Activated T-helper 17 cell treated with anti-CD3 and anti-CD28 coated beads, Interleukin-2, amount 50 U/mL, for 72 hours (primary cell): Measurements from ENCODE around the gene USP24. TPM values are rescaled to one million over a fixed set of nuclear protein-coding genes. Genes with fewer than 3 reads are reported as not detected.
"Not testable (repeated sequence)": the region's sequence is repeated elsewhere in the genome, so short reads cannot be mapped to it uniquely, and the experiment has no call there.

Source experiments
- ATAC-seq: fragments of 150-1000 bp; cut with Tn5 transposase; replicated peaks from 2 replicates; pipeline ENCODE4 v1.10.0; 2021; ENCODE audit warnings: mild to moderate bottlenecking, moderate library complexity
- H3K27ac Mint-ChIP-seq: one replicate; pipeline ENCODE4 v1.8.0; 2022; ENCODE audit warnings: mixed read lengths
- H3K27me3 Mint-ChIP-seq: one replicate; pipeline ENCODE4 v1.8.0; 2022; ENCODE audit warnings: mixed read lengths
- H3K36me3 Mint-ChIP-seq: one replicate; pipeline ENCODE4 v1.8.0; 2022; ENCODE audit warnings: low read depth, mild to moderate bottlenecking, mixed read lengths
- H3K4me1 Mint-ChIP-seq: one replicate; pipeline ENCODE4 v1.8.0; 2022; ENCODE audit warnings: mixed read lengths
- H3K4me3 Mint-ChIP-seq: one replicate; pipeline ENCODE4 v1.8.0; 2022; ENCODE audit warnings: mild to moderate bottlenecking, mixed read lengths
- H3K9me3 Mint-ChIP-seq: one replicate; pipeline ENCODE4 v1.8.0; 2022; ENCODE audit warnings: mixed read lengths
- total RNA-seq, 2 donors: library from RNA; stranded (reverse); gene quantifications; one replicate each; pipeline ENCODE4 v1.2.3, GENCODE V29; 2022

Gene USP24
- total RNA-seq, 2 donors from 2014 or later = 40.8 to 41.6 TPM

DNA sequence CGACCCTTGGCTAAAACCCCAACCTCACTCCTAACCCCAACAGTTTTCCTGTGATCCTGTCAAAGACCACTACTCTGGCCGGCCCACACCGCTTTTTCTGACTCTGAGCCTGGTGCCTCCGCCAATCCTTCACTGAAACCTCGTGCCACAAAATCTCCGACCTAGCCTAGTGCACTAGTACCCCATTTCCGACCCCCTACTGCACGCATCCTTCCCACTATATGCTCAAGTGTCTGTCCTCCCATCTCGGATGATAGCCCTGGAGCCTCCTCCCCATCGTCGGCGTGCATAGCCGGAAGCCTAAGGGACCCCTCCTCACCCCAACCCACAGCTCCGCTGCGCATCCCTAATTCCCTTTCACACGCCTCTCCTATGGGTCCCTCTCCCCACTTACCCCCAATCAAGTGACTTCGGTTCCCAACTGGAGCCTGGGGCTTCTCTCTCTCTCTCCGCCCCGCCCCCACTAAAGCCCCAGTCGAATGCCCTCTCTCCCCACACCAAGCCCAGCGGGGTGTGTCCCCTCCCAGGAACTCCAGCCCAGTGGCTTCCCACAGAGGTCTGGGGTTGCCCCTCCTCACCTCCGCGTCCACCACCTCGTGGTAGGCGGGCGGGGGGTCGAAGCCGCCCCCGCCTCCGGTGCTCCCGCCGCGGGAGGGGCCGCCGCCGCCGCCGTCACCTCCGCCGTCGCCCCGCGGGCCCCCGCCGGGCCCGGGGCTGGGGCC, 791 bp downstream of the USP24 start:
- Mint-ChIP-seq H3K36me3 (peaks cover 25% of the 10 kb centered on the region), H3K4me3 (peak overlapping the region; percentile 98), H3K27me3 (no peaks in the 10 kb centered on the region), H3K27ac (peak overlapping the region; percentile 92), H3K9me3 (no peaks in the 10 kb centered on the region), H3K4me1 (peaks cover 64% of the 10 kb centered on the region)
- peak; percentile 7 for ATAC-seq

DNA sequence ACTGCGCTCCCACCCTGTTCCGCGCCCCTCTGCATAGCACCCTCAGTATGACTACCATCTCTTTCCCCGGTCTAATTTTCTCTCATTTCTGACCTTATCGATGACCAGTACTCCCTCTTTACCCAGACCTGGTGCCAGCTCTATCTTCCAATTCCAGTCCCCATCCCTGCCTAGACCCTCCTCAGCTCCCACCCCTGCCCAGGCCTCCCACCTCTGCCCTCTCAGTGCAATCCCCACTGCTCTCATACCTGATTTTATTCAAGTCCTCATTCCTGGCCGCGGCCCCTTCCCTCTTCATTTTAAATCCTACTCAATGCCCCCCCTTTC, 1.3 kb downstream of the USP24 start:
- ATAC-seq = no peak
- Mint-ChIP-seq H3K4me3 (peak overlapping the region; percentile 98), H3K27ac (peak overlapping the region; percentile 92), H3K27me3 (no peaks in the 10 kb centered on the region), H3K36me3 (peaks cover 29% of the 10 kb centered on the region), H3K9me3 (no peaks in the 10 kb centered on the region), H3K4me1 (peaks cover 68% of the 10 kb centered on the region)

DNA sequence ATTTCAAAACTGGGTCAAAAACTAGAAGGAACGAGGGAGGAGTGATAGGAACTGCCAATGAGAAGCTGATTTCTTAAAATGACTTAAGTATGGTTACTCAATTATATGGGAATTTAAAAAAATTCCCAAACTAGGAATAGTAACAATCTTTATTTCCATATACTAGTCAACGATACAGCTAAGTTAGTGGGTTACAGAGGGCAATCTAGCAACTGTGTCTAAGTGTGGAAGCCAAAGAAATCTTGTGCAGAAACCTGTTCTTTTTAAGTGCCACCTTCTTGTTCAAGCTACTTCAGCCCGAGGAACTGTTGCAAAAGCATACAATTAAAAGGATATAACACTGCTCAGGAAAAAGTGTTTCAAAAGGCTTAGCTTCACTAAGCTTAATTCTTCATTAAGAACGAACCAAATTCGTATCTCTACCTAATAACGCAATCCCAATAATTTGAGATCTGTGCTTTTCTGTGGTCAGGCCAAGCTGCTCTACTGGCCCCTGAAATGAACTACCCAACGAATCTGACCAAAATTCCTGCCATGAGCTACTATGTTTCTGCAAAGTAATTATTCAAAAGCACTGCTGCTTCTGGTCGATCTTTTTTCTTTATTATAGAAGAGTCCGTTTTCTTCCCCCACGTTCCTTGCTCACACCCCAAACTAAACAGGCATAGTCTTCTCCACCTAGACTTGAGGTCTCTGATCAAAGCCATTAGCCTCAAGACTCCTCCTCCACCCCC, 1.8 kb downstream of the USP24 start:
- H3K9me3 Mint-ChIP-seq = no peaks in the 10 kb centered on the region
- H3K27ac Mint-ChIP-seq = peak overlapping the region; percentile 92
- peaks cover 29% of the 10 kb centered on the region for H3K36me3 Mint-ChIP-seq
- peak overlapping the region; percentile 98 for H3K4me3 Mint-ChIP-seq
- ATAC-seq = no peak
- peaks cover 66% of the 10 kb centered on the region for H3K4me1 Mint-ChIP-seq
- H3K27me3 Mint-ChIP-seq = no peaks in the 10 kb centered on the region

DNA sequence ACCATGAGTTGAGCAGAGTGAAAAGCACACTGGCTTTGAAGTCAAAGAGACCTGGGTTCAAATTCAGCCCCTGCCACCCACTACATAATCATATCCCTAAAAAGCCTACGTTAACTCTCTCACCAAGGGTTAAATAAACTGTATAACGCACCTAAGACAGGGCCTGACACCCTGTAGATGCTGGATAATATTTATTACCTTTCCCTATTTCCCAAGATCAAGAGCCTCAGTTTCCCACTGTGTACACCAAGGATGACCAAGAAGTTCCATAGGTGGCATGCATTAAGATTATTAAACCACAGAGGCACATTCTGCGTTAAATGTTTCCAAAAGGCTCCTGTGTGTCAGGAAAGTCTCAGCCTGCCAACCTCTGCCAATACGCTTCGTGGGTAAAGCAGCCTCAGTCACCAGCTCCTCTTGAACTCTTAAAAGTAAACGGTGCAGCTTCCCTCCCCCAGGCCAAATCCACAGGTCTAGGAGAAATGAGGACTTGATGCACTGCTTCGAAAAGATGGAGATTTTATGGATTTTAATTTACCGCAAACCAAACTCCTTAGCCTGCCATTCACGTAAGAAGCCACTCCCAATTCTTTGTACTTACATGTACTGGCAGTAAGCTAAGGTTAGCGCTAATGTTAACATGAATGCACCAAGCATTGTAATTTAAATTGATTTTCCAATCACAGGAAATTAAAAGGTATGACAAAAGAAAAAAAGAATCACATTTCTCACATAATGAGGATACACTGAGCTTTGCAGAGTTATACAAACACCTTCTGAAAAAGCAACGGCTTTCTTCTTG, 2.6 kb downstream of the USP24 start:
- Mint-ChIP-seq H3K4me1 (peaks cover 66% of the 10 kb centered on the region), H3K4me3 (peak overlapping the region; percentile 98), H3K9me3 (no peaks in the 10 kb centered on the region), H3K36me3 (peaks cover 34% of the 10 kb centered on the region), H3K27me3 (no peaks in the 10 kb centered on the region), H3K27ac (peak overlapping the region; percentile 92)
- no peak for ATAC-seq

DNA sequence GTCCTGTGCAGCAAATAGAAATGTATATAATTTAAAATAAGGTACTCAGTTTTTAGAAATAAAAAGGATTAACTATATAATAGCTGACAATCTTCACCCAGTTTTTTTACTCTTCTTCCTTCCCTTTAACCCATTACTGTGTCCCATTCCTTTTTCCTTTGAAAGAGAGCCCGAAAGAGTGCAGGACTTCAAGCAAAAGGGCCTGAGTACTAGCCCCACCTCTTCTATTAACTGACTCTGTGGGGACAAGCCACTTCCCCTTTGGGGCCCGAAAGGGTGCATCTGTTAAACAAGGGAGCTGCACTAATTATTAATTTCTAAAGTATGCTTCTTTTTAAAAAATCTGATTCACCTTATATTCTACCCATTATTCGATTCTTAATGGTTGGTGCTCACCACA, 3.3 kb downstream of the USP24 start:
- no peak for ATAC-seq
- Mint-ChIP-seq H3K9me3 (no peaks in the 10 kb centered on the region), H3K27ac (peak overlapping the region; percentile 92), H3K36me3 (peaks cover 38% of the 10 kb centered on the region), H3K27me3 (no peaks in the 10 kb centered on the region), H3K4me3 (peak overlapping the region; percentile 98), H3K4me1 (peaks cover 63% of the 10 kb centered on the region)

DNA sequence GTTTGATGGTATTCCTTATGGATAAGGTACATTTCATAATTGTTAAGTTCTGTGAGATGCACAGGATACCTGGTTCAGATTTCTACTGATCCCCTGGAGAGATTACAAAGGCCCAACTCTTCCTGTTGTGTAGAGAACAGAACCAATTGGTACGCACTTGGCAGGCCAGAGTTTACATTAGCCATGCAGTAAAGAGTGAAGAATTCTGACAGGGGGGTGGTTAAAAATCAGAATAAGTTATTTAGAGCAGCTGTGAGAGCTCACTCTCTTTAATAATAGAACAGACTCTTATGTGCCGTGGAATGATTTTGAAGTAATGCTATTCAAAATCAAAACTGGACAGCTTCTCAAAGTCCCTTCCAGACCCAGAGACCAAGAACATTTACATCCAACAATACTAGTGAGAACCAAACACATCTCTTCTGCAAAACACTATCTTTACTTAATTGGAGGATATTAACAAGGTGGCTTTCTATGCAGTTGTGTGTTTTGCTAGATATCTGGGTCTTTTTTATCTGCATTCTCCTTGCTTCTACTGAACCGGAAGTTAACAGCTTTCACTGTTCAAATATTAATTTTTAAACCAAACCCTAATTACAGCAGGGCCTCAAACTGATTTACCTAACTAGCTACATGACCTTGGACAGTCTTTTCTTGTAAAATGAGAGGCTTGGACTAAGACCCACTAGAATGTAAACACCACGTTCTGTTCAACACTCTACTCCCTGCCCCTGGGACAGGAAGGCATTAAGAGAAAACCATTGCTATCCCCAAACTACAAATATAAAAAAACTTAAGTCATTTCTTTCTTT, 4.0 kb downstream of the USP24 start:
- Mint-ChIP-seq H3K27ac (peak overlapping the region; percentile 92), H3K9me3 (no peaks in the 10 kb centered on the region), H3K4me3 (peak overlapping the region; percentile 98), H3K4me1 (peaks cover 59% of the 10 kb centered on the region), H3K27me3 (no peaks in the 10 kb centered on the region), H3K36me3 (peaks cover 41% of the 10 kb centered on the region)
- ATAC-seq = no peak

DNA sequence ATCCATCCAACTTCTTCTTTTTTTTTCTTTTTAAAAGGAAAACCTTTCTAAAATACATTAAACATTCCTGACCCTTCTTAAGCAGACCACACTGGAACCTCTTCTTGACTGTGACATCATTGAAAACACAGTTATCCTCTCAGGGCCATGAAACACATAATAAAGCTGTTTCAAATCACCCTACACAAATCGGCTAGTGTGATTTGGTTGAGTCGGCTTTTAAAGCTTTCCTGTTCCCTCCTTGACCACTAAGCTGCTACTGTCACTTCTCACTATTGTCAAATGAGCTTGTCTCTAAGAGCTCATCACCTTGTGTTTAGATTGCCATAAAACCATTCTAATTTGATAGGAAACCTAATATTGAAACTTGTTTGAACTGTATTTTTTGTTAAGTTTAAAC, 5.9 kb downstream of the USP24 start:
- ATAC-seq = peak; percentile 29
- Mint-ChIP-seq H3K9me3 (no peaks in the 10 kb centered on the region), H3K27ac (no peak overlapping the region), H3K27me3 (no peaks in the 10 kb centered on the region), H3K4me1 (peaks cover 63% of the 10 kb centered on the region), H3K36me3 (peaks cover 43% of the 10 kb centered on the region), H3K4me3 (peak overlapping the region; percentile 98)

DNA sequence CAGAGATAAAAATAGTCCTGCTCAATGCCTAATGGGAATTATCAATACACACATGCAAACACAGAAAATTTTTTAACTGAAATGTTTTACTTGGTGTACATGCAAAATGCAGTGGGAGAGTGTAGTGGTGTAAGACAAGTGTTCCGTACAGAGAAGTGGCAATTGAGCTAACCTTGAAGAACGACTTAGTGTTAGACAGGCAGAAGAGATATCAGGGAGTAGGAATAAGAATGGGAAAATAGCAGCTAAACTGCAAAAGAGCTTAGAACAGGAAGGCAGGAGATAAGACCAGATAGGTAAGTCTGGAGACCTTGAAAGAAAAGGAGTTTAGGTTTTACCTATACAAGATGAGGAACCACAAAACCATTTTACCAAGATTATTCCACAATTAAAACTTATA, 9.0 kb downstream of the USP24 start:
- Mint-ChIP-seq H3K9me3 (no peaks in the 10 kb centered on the region), H3K4me1 (peaks cover 56% of the 10 kb centered on the region), H3K27ac (no peak overlapping the region), H3K4me3 (no peak overlapping the region), H3K36me3 (peaks cover 37% of the 10 kb centered on the region), H3K27me3 (no peaks in the 10 kb centered on the region)
- no peak for ATAC-seq

DNA sequence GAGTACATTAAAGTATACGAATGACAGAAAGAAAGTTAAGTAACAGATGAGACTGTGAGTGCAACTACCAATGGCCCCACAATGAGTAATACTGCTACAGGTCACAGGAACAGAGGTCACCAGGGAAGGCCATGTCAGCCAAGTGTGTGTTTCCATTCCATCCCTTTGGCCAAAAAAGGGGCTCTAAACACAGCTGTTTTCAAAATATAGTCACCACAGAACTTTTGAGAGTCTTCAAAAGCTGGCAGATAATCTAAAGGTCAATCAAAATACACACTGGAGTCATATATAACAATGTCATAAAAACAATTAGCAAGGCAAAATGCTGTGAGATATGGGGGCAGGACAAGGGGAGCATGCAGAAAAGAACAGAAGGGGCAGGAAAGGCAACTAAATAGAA, 10.2 kb downstream of the USP24 start:
- peak overlapping the region; percentile 79 for H3K27ac Mint-ChIP-seq
- ATAC-seq = peak; percentile 94
- H3K36me3 Mint-ChIP-seq = peaks cover 42% of the 10 kb centered on the region
- H3K4me1 Mint-ChIP-seq = peaks cover 52% of the 10 kb centered on the region
- no peaks in the 10 kb centered on the region for H3K27me3 Mint-ChIP-seq
- H3K9me3 Mint-ChIP-seq = no peaks in the 10 kb centered on the region
- peak overlapping the region; percentile 62 for H3K4me3 Mint-ChIP-seq

DNA sequence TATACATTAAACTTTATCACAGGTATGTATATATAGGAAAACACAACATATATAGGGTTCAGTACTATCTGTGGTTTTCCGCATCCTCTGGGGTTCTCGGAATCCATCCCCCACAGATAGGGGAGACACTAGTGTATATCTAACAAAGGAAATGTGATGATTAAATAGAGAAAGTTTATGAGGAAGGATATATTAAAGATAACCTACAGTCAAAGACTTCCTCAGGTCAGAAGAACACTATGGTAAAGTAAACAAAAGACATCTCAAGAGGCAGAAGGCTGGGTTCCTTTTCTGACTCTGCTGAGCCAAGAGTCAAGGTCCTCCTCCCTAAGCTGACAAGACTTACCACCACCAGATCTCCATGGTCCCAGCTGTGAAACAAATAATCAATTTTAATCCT, 12.1 kb downstream of the USP24 start:
- peak overlapping the region; percentile 71 for H3K27ac Mint-ChIP-seq
- H3K4me3 Mint-ChIP-seq = peak overlapping the region; percentile 57
- ATAC-seq = peak; percentile 37
- no peaks in the 10 kb centered on the region for H3K27me3 Mint-ChIP-seq
- no peaks in the 10 kb centered on the region for H3K9me3 Mint-ChIP-seq
- peaks cover 51% of the 10 kb centered on the region for H3K36me3 Mint-ChIP-seq
- peaks cover 52% of the 10 kb centered on the region for H3K4me1 Mint-ChIP-seq

DNA sequence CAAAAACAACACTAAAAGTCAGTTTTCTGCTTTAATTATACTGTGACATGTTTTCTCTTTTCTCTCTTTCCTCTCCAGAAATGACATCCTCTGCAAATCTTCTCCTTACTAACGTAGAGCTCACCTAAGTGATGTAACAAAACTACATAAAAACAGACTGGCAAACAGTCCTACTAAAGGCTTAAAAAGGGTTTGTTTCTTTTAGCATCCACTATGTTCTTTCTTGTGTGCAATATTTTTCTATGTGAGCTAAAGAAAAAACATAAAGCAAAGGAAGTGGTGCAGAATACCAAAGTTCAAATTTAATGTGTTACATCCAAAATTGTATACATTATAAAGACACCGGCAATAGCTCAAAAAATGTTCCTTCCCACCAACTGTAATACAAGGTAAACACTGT, 14.5 kb downstream of the USP24 start:
- Mint-ChIP-seq H3K4me1 (peaks cover 65% of the 10 kb centered on the region), H3K4me3 (peak overlapping the region; percentile 11), H3K27me3 (no peaks in the 10 kb centered on the region), H3K9me3 (no peaks in the 10 kb centered on the region), H3K36me3 (peaks cover 34% of the 10 kb centered on the region), H3K27ac (no peak overlapping the region)
- no peak for ATAC-seq

DNA sequence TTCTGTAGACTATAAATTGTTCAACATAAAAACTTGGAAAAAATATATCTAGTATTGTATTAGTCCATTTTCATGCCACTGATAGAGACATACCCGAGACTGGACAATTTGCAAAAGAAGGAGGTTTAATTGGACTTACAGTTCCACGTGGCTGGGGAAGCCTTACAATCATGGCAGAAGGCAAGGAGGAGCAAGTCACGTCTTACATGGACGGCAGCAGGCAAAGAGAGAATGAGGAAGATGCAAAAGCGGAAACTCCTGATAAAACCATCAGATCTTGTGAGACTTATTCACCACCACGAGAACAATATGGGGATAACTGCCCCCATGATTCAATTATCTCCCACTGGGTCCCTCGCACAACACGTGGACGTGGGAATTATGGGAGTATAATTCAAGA, 15.4 kb downstream of the USP24 start:
- H3K4me1 Mint-ChIP-seq = peaks cover 69% of the 10 kb centered on the region
- not testable (repeated sequence) for ATAC-seq, H3K27ac Mint-ChIP-seq, H3K27me3 Mint-ChIP-seq, H3K4me3 Mint-ChIP-seq, H3K9me3 Mint-ChIP-seq
- peaks cover 37% of the 10 kb centered on the region for H3K36me3 Mint-ChIP-seq

DNA sequence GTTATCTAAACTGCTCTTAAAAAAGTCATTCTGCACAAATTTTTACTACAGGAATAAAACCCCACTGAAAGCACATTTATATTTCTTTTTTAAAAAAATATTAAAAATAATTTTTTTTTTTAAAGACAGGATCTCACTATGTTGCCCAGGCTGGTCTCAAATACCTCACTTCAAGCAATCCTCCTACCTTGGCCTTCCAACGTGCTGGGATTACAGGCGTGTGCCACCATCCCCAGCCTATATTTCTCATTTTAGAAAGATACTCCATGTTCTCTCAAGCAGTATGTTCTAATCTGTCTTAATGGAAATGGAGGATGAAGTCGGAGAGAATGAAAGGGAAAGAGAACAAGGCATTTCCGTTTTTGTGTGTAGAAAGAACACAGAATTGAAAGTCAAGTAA, 17.1 kb downstream of the USP24 start:
- peaks cover 62% of the 10 kb centered on the region for H3K4me1 Mint-ChIP-seq
- no peak for ATAC-seq
- no peaks in the 10 kb centered on the region for H3K9me3 Mint-ChIP-seq
- H3K27me3 Mint-ChIP-seq = no peaks in the 10 kb centered on the region
- H3K27ac Mint-ChIP-seq = no peak overlapping the region
- peaks cover 37% of the 10 kb centered on the region for H3K36me3 Mint-ChIP-seq
- no peak overlapping the region for H3K4me3 Mint-ChIP-seq

DNA sequence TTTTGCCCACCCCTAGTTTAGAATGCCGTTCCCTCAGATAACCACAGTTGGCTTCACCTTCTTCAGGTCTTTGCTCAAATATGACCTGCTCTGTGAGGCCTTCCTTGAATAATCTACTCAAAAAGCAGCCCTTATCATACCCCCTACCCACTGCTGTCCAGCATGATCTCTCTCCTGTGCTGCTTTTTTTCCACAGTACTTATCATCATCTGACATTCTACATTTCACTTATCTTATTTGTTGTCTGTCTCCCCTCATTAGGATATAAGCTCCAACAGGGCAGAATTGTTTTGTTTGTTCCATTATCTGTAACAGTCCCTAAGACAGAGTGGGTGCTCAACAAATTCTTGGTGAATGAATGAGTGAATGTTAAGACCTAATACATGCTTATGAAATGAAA, 18.1 kb downstream of the USP24 start:
- Mint-ChIP-seq H3K27me3 (no peaks in the 10 kb centered on the region), H3K36me3 (peaks cover 32% of the 10 kb centered on the region), H3K4me3 (peak overlapping the region; percentile 35), H3K27ac (peak overlapping the region; percentile 47), H3K9me3 (no peaks in the 10 kb centered on the region), H3K4me1 (peaks cover 57% of the 10 kb centered on the region)
- no peak for ATAC-seq
